HS-27A (cell line): Measurements from ENCODE around the gene MALAT1.
"Not testable (repeated sequence)": the region's sequence is repeated elsewhere in the genome, so short reads cannot be mapped to it uniquely, and the experiment has no call there.

Experiments used
- DNase-seq: peaks from one replicate; pipeline ENCODE4 v3.0.0-alpha.2; 2012; ENCODE audit warnings: low read depth, missing footprints

Gene MALAT1

DNA sequence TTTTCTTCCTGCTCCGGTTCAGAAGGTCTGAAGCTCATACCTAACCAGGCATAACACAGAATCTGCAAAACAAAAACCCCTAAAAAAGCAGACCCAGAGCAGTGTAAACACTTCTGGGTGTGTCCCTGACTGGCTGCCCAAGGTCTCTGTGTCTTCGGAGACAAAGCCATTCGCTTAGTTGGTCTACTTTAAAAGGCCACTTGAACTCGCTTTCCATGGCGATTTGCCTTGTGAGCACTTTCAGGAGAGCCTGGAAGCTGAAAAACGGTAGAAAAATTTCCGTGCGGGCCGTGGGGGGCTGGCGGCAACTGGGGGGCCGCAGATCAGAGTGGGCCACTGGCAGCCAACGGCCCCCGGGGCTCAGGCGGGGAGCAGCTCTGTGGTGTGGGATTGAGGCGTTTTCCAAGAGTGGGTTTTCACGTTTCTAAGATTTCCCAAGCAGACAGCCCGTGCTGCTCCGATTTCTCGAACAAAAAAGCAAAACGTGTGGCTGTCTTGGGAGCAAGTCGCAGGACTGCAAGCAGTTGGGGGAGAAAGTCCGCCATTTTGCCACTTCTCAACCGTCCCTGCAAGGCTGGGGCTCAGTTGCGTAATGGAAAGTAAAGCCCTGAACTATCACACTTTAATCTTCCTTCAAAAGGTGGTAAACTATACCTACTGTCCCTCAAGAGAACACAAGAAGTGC, 661 bp upstream of the MALAT1 start:
- peak; percentile 52 for DNase-seq

DNA sequence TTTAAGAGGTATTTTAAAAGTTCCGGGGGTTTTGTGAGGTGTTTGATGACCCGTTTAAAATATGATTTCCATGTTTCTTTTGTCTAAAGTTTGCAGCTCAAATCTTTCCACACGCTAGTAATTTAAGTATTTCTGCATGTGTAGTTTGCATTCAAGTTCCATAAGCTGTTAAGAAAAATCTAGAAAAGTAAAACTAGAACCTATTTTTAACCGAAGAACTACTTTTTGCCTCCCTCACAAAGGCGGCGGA, 193 bp upstream of the MALAT1 start:
- DNase-seq, result no peak

- DNase-seq, result no peak
Observed at GRCh38 chr11:65499713-65500386, 1.0 kb downstream of the MALAT1 start.

DNA sequence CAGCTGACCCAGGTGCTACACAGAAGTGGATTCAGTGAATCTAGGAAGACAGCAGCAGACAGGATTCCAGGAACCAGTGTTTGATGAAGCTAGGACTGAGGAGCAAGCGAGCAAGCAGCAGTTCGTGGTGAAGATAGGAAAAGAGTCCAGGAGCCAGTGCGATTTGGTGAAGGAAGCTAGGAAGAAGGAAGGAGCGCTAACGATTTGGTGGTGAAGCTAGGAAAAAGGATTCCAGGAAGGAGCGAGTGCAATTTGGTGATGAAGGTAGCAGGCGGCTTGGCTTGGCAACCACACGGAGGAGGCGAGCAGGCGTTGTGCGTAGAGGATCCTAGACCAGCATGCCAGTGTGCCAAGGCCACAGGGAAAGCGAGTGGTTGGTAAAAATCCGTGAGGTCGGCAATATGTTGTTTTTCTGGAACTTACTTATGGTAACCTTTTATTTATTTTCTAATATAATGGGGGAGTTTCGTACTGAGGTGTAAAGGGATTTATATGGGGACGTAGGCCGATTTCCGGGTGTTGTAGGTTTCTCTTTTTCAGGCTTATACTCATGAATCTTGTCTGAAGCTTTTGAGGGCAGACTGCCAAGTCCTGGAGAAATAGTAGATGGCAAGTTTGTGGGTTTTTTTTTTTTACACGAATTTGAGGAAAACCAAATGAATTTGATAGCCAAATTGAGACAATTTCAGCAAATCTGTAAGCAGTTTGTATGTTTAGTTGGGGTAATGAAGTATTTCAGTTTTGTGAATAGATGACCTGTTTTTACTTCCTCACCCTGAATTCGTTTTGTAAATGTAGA, 1.7 kb downstream of the MALAT1 start:
- peak; percentile 43 for DNase-seq

GRCh38 chr11:65501186-65501471, 2.3 kb downstream of the MALAT1 start:
- peak; percentile 33 for DNase-seq

DNA sequence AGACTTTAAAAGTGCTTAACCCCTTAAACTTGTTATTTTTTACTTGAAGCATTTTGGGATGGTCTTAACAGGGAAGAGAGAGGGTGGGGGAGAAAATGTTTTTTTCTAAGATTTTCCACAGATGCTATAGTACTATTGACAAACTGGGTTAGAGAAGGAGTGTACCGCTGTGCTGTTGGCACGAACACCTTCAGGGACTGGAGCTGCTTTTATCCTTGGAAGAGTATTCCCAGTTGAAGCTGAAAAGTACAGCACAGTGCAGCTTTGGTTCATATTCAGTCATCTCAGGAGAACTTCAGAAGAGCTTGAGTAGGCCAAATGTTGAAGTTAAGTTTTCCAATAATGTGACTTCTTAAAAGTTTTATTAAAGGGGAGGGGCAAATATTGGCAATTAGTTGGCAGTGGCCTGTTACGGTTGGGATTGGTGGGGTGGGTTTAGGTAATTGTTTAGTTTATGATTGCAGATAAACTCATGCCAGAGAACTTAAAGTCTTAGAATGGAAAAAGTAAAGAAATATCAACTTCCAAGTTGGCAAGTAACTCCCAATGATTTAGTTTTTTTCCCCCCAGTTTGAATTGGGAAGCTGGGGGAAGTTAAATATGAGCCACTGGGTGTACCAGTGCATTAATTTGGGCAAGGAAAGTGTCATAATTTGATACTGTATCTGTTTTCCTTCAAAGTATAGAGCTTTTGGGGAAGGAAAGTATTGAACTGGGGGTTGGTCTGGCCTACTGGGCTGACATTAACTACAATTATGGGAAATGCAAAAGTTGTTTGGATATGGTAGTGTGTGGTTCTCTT, 2.8 kb downstream of the MALAT1 start:
- peak; percentile 45 for DNase-seq

- DNase-seq, result no peak
Observed at GRCh38 chr11:65502274-65502554, 3.4 kb downstream of the MALAT1 start.

- peak; percentile 38 for DNase-seq
Observed at GRCh38 chr11:65502555-65503367, 3.9 kb downstream of the MALAT1 start.

DNA sequence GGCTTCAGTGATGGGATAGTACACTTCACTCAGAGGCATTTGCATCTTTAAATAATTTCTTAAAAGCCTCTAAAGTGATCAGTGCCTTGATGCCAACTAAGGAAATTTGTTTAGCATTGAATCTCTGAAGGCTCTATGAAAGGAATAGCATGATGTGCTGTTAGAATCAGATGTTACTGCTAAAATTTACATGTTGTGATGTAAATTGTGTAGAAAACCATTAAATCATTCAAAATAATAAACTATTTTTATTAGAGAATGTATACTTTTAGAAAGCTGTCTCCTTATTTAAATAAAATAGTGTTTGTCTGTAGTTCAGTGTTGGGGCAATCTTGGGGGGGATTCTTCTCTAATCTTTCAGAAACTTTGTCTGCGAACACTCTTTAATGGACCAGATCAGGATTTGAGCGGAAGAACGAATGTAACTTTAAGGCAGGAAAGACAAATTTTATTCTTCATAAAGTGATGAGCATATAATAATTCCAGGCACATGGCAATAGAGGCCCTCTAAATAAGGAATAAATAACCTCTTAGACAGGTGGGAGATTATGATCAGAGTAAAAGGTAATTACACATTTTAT, 4.6 kb downstream of the MALAT1 start:
- no peak for DNase-seq

DNA sequence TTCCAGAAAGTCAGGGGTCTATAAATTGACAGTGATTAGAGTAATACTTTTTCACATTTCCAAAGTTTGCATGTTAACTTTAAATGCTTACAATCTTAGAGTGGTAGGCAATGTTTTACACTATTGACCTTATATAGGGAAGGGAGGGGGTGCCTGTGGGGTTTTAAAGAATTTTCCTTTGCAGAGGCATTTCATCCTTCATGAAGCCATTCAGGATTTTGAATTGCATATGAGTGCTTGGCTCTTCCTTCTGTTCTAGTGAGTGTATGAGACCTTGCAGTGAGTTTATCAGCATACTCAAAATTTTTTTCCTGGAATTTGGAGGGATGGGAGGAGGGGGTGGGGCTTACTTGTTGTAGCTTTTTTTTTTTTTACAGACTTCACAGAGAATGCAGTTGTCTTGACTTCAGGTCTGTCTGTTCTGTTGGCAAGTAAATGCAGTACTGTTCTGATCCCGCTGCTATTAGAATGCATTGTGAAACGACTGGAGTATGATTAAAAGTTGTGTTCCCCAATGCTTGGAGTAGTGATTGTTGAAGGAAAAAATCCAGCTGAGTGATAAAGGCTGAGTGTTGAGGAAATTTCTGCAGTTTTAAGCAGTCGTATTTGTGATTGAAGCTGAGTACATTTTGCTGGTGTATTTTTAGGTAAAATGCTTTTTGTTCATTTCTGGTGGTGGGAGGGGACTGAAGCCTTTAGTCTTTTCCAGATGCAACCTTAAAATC, 5.3 kb downstream of the MALAT1 start:
- peak; percentile 57 for DNase-seq

DNA sequence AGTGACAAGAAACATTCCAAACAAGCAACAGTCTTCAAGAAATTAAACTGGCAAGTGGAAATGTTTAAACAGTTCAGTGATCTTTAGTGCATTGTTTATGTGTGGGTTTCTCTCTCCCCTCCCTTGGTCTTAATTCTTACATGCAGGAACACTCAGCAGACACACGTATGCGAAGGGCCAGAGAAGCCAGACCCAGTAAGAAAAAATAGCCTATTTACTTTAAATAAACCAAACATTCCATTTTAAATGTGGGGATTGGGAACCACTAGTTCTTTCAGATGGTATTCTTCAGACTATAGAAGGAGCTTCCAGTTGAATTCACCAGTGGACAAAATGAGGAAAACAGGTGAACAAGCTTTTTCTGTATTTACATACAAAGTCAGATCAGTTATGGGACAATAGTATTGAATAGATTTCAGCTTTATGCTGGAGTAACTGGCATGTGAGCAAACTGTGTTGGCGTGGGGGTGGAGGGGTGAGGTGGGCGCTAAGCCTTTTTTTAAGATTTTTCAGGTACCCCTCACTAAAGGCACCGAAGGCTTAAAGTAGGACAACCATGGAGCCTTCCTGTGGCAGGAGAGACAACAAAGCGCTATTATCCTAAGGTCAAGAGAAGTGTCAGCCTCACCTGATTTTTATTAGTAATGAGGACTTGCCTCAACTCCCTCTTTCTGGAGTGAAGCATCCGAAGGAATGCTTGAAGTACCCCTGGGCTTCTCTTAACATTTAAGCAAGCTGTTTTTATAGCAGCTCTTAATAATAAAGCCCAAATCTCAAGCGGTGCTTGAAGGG, 6.0 kb downstream of the MALAT1 start:
- DNase-seq, result no peak

- peak; percentile 29 for DNase-seq
Observed at GRCh38 chr11:65505466-65506289, 6.8 kb downstream of the MALAT1 start.

DNA sequence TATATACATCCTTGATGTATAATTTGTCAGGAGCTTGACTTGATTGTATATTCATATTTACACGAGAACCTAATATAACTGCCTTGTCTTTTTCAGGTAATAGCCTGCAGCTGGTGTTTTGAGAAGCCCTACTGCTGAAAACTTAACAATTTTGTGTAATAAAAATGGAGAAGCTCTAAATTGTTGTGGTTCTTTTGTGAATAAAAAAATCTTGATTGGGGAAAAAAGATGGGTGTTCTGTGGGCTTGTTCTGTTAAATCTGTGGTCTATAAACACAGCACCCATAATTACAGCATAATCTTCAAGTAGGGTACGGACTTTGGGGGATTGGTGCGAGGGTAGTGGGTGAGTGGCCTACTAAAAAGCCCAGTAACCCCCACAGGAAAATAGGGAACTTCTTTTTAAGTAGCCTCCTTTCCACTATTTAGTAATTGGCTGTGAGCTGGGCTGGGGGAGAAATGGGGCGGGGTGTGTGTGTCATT, 7.5 kb downstream of the MALAT1 start:
- peak; percentile 24 for DNase-seq

GRCh38 chr11:65506772-65507505, 8.1 kb downstream of the MALAT1 start:
- peak; percentile 89 for DNase-seq

GRCh38 chr11:65512311-65512710, 13.5 kb downstream of the MALAT1 start:
- DNase-seq, result not testable (repeated sequence)

DNA sequence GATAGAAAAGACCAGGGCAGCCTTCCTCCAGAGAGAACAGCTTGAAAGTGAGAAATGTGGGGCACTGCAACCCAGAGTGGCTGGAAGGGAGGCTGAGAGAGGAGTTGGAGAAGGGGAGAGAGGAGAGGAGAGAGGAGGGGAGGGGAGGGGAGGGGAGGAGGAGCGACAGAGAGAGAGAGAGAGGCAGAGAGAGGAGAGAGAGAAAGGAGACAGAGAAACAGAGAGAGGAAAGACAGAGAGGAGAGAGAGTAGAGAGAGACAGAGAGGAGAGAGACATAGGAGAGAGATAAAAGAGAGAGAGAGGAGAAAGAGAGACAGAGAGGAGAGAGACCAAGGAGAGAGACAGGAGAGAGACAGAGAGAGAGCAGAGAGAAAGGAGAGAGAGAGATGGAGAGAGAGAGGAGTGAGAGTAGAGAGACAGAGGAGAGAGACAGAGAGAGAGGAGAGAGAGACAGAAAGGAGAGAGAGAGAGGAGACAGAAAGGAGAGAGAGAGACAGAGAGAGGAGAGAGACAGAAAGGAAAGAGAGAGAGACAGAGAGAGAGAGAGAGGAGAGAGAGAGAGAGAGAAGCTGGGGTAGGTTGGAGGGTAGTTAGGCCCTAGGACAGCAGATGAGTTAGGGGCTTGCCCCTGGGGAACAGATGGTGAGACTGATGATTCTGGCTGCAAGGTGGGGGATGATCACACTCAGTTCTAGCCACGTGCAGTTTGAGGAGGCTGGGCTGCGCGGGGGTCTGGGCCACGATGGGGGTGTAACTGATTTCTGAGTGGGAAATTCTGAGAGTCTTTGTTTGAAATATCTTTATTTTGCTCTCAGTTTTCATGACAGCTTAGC, 17.5 kb downstream of the MALAT1 start:
- no peak for DNase-seq

GRCh38 chr11:65518941-65519549, 20.2 kb downstream of the MALAT1 start:
- not testable (repeated sequence) for DNase-seq
